HG03097 (cell line): ENCODE measurements around the gene ANKRD23.

ENCODE experiments used
- ATAC-seq: cut with Tn5 transposase; IDR thresholded peaks from one replicate; pipeline ENCODE4 v1.9.1; 2021; ENCODE audit not compliant: unreplicated experiment, low FRiP score

ANKRD23 gene

DNA sequence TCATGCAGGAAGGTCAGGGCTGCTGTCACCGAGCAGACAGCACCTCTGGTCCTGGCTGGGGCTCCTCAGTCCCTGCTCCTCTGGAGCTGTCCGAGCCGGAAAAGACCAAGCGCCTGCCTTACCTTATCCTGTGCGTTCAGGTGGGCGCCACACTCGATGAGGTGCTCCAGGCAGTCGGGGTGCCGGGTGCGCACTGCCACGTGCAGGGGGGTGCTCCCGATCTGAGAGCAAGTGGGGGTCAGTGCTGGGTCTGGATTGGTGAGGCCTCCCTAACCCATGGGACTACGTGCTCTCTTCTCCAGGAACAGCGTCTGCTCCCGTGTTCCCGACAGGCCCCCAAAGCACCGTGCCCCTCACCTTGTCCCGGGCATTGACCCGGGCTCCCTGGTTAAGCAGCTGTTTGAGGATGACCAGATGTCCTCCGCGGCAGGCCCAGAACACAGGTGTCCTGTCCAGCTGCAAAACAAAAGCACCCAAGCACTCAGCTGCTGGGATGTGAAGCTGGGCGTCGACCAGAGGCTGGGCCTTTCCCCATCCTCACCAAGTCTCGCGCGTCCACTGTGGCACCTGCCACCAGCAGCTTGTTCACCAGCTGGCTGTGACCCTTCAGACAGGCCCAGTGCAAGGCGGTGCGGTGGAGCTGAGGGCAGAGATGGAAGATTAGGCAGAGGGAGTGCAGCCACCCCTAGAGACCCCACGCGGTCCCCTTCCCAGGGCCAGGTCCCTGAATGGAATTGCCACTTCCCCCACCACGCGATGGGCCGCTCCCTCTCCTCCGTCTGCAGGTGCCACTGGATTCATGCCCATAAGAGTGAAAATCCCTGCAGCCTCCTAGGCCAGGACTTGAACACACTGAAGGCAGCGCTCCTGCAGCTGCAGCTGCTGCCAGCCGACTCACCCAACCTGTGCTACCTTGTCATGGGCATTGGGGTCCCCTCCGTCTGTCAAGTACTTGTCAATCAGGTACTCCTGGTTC is 3.7 kb downstream of the ANKRD23 start:
- ATAC-seq, result no peak

DNA sequence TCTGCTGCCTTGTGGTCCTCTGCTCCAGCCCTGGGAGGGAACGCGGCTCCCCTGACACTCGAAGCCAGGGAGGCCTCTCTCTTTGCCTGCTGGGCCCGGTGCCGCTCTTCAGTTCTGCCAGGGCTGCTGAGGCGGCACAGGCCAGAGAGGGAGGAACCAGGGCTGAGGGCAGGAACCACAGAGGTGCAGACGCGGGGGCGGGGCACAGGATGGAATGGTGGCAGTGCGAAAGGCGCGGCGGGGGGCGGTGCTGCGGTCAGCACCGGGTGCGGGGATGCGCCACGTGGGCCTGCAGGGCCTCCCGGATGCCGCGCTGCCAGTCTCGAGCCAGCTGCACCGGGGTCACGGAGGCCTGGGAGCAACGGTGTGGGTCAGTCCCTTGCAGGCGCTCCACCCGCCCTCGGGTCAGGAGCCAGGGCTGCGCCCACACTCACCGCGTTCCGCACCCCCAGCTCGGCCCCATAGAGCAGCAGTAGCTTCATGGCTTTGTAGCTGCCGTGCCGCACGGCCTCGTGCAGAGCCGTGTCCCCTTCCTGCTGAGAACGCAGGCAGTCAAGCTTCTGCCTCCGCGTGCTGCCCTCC is 4.4 kb downstream of the ANKRD23 start:
- ATAC-seq, result no peak

DNA sequence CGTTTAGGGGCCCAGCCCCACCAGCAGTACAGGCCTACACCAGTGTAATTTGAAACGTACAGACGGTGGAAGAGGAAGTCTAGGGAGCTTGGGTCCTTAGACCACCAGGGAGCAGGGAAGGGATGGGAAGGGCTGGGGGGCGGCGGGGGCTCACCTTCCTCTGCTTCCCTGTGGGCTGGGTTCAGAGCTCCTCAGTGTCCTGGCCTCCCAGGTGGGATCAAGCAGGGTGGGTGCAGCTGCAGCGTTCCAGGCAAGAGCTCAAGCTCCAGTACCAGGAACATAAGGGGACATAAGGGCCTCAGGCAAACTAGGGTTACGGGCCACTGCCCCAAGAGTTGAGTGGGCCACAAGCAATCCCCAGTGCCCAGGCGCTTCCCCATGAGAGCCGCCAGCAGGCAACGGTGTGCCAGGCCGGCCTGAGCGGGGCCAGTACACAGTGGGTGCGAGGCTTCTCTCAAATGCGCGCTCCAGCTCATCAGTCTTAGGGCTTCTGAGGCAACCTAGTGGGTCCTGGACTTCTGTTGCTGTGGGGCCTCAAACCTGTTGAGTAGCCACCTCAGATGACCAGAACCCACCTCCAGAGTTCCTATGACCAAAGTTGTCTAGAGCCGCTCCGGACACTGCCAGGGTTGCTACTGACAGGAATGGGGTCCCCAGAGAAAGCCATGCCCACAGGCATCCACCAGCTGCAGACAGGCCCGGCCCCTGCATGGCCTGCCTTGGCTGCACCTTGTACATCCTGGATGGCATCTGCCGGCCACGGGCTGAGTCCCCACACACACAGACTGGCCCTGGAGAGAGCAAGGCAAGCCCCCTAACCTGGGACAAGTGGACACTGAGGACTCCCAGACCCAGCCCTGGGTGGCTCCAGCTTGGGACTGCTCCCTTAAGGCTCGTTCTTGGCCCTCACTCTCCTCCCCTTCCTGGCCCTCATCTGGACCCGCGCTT is 5.2 kb downstream of the ANKRD23 start:
- ATAC-seq, result no peak

- no peak for ATAC-seq
These were observed 6.2 kb downstream of the ANKRD23 start for GRCh38 chr2:96837575-96837974.

DNA sequence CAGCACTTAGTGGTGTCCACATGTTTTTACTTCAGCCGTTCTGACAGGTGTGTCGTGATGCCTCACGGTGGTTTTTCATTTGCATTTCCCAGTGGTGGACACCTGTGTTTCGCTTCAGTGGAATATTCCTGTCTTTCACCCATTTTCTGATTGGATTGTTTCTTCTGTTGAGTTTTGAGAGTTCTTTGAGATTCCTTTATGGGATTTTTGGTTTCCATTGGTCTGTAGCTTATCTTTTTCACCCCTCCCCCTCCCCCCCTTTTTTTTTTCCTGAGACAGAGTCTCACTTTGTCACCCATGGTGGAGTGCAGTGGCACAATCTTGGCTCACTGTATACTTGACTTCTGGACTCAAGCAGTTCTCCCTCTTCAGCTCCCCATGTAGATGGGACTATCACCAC is 8.0 kb downstream of the ANKRD23 start:
- ATAC-seq, result no peak

DNA sequence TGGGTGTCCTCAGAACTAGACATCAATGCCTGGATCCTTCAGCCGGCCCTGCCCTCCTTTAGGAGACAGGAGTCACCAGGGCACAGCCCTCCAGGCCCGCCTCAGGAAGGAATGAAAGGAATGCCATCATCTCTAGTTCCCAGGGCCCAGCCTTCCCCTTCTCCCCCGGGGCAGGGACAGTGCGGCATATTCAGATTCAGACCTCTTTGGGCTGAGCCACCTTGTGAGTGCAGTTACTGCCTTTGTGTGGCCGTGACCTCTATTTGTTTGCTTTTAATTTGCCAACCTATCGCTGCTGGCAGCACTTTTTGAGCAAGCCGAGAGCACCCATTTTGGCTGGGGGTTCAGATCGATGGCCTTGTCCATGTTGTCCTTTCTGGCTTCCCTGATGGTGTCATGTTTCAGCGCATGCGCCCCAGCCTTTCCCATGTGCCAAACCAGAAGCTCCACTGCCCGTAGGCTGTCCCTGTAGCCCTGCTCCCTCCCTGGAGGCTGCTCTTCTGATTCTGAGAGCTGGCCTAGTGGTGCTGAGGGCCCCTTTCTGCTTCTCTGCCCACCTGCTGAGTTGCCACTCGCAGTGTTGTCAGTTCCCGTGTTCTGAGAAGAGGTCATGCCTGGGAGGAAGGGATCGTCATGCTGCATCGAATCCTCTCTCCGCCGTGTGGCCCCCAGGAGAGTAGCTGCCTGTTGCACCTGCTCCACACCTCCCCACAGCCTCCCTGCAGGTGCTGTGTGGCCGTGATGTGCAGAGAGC is 10.9 kb downstream of the ANKRD23 start:
- ATAC-seq, result no peak

GRCh38 chr2:96832408-96832753 is 11.4 kb downstream of the ANKRD23 start:
- no peak for ATAC-seq

DNA sequence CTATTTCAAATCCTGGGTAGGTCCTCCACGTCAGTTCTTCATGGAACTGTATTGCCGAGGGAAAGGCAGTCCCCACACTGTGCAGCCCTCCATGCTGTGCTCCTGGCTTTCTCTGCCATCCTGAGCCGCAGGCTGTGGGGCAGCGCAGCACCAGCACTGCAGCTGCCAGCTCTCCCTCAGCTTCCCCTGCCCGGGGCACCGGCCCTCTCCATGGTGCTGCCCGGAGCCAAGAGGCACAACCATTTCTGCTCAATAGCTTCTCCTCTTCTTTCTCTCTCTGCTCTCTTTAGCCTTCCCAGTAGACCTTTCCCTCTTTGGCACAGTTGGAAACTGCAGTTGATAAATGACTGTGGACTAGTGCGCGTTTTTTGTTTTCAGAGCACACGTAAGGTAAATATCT is 12.1 kb downstream of the ANKRD23 start:
- ATAC-seq, result no peak

DNA sequence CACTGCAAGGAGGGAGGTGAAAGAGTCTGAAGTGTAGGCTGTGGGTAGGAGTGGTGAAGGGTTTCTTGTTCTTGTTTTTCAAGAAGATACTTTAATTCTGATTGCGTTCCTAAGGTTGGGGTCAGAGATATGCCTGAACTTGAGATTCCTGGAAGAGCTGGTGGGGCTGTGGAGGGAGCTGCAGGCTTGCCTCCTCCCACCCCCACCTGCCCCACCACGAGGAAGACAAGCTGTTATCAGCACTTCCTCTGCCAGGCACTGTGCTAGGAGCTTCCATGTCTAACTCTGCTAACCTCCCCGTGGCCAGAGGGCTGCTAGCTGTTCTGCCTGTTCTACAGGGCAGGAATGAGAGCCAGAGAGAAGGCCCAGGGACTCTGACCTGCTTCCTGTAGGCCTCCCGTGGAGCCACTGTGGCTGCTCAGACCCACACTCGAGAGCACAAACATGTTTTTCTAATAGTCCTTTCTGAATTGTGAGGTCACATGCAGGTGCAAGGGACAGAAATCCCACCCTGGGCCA is 13.7 kb downstream of the ANKRD23 start:
- no peak for ATAC-seq

DNA sequence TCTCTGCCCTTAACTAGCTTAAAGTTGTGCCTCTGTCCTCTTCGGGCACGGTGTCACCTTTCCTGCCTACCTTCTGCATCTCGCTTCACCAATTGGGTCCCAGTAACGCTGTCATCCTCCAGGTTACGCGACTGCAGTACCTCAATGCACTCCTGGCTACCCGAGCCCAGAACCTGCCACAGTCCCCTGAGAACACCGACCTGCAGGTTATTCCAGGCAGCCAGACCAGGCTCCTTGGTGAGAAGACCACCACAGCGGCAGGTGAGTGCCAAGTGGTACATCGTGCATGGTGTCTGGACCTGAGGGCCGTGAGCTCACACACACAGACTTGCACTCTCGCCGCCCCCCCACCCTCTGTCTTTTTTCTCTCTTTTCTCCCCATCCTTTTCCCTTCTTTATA is 14.9 kb downstream of the ANKRD23 start:
- ATAC-seq, result no peak

GRCh38 chr2:96828436-96828835 is 15.4 kb downstream of the ANKRD23 start:
- no peak for ATAC-seq

- no peak for ATAC-seq
These were observed 17.1 kb downstream of the ANKRD23 start for GRCh38 chr2:96826546-96827278.

DNA sequence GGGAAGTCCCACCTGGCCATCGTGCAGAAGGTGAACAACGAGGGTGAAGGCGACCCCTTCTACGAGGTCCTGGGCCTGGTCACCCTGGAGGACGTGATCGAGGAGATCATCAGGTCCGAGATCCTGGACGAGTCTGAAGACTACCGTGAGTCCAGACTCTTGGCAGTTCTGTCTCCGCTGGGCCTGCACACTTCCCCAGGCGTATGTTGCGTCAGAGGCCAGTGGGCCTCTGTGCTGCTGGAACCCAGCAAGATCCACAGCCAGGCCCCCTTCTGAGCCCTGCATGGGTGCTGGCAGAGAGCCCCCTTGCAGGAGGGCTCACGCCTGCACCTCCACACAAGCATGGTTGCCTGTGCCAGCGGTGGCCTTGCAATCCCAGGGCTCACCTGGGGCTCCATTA is 18.8 kb downstream of the ANKRD23 start:
- no peak for ATAC-seq

DNA sequence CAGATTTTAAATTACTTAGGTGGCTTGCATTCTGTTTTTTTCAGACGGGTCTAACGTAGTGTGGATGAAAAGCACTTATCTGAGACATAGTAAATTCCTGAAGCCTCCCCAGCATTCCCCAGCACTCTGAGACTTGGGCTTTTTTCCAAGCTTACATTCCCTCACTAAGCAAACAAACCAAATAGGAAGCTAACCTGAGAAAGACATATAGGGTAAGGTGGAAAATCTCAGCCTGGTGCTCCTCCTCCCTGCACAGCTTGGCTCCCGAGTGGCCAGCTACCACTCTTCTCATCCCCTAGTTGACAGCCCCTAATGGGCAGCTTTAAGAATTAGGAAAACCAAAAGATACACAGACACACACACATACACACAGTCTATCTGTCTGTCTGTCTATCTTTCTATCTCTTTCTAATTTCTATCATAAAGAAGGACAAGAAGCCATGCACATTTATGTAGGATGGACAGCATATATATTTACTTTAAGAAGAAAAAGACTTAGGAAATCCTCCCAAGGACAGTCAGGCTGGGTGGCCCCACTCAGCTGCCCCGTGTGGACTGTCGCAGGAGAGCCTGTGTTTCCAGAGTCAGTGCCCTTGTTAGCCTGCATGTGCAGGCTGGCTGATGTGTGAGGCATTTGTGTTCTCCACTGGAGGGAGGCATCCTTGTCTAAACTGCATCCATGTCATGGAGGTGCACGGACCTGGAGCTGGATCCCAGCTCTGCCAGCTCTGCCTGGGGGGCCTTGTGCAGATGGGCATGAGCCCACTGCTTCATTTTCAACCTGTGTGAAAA is 19.5 kb downstream of the ANKRD23 start:
- no peak for ATAC-seq

- no peak for ATAC-seq
These were observed 20.6 kb downstream of the ANKRD23 start for GRCh38 chr2:96823198-96823597.

GRCh38 chr2:96822786-96823185 is 21.0 kb downstream of the ANKRD23 start:
- ATAC-seq, result no peak

DNA sequence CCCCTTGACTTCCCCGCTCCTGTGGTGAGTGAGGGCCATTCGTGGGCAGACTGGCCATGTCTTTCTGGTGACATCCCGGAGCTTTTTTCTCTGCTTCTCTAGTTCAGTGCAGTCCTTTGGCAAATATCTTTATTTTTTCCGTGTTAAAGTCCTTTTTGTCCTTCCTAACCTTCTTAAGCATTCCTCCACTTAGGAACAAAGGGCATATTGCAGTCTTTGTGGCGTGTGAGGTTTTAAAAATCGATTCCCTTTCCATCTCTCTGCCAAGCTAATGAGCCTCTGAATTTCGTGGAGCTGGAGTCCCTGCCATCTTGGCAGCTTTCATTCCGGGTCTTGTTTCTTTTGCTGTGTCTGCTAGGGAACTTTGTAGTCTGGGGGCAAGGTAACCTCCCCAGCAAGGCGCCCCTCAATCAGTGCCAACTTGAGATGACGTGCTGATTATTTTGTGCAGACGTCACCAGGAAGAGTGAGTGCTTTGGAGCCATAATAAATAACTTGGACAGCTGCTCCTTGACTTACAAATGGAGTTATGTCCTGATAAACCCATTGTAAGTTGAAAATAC is 22.6 kb downstream of the ANKRD23 start:
- no peak for ATAC-seq

- no peak for ATAC-seq
These were observed 23.8 kb downstream of the ANKRD23 start for GRCh38 chr2:96819876-96820511.
